SK-N-SH (cell line): ENCODE results near the gene CHRNA5. TPM values are rescaled to one million over a fixed set of nuclear protein-coding genes. Genes with fewer than 3 reads are reported as not detected.
A peak's percentile ranks its signal among the peaks of the same experiment; 100 is the strongest.

Source experiments
- CTCF ChIA-PET: fragments of 300-600, 350-600 bp; formaldehyde crosslinking; extraction: SDS; loops from one replicate; lab custom pipeline; 2021; lab: Yijun Ruan, JAX
- POLR2A ChIA-PET: fragments of 350-600 bp; sonication (Branson Sonifier 250); formaldehyde crosslinking; extraction: SDS; loops from one replicate; lab custom pipeline; 2020; ENCODE audit warnings: antibody characterized with exemption, inconsistent platforms; lab: Yijun Ruan, JAX
- DNase-seq: peaks from one replicate; pipeline ENCODE4 v3.0.0; 2012
- H2AFZ ChIP-seq: fragments of 200-600 bp; sonication (generic); 2 replicates; pipeline ENCODE4 v1.8.1; 2016; ENCODE audit warnings: antibody characterized with exemption, mild to moderate bottlenecking, low read depth
- H3F3A ChIP-seq: fragments of 200-600 bp; sonication (generic); replicated peaks from 2 replicates; pipeline ENCODE3; 2016; ENCODE audit warnings: antibody characterized with exemption, mild to moderate bottlenecking; ENCODE audit not compliant: insufficient read depth
- H3K27ac ChIP-seq, 2 experiments: fragments of 200-500 bp in 1 of 2; fragments of 200-600 bp in 1 of 2; sonication (Bioruptor generic) in 1 of 2; sonication (generic), shearing (Covaris generic) in 1 of 2; 2 replicates each; pipeline versions ENCODE4 v1.5.1 to v1.6.1; 2014 to 2016; ENCODE audit warnings: low read depth in 2 of 2, inconsistent platforms in 1 of 2, low read length in 1 of 2, mild to moderate bottlenecking in 1 of 2, mixed read lengths in 1 of 2
- H3K27me3 ChIP-seq: fragments of 200-600 bp; sonication (generic), shearing (Covaris generic); 2 replicates; pipeline ENCODE4 v1.6.1; 2016; ENCODE audit warnings: mixed run types; ENCODE audit not compliant: insufficient read depth
- H3K36me3 ChIP-seq, 2 experiments: fragments of 200-500 bp in 1 of 2; fragments of 200-600 bp in 1 of 2; sonication (Bioruptor generic) in 1 of 2; sonication (generic) in 1 of 2; replicated peaks in 1 of 2; 2 replicates each; pipeline versions ENCODE3 to v1.5.1; 2014 to 2016; ENCODE audit warnings: low read length in 1 of 2, mild to moderate bottlenecking in 1 of 2; ENCODE audit not compliant: insufficient read depth in 2 of 2, control insufficient read depth in 1 of 2
- H3K4me1 ChIP-seq, 2 experiments: fragments of 200-500 bp in 1 of 2; fragments of 200-600 bp in 1 of 2; sonication (Bioruptor generic) in 1 of 2; sonication (generic), shearing (Covaris generic) in 1 of 2; 2 replicates each; pipeline versions ENCODE4 v1.5.1 to v1.6.1; 2014 to 2016; ENCODE audit warnings: low read depth in 1 of 2, low read length in 1 of 2, mixed run types in 1 of 2; ENCODE audit not compliant: insufficient read depth in 2 of 2, control insufficient read depth in 1 of 2
- H3K4me2 ChIP-seq: fragments of 200-600 bp; sonication (generic), shearing (Covaris generic); 2 replicates; pipeline ENCODE4 v1.6.1; 2017; ENCODE audit warnings: mixed run types
- H3K4me3 ChIP-seq, 2 experiments: fragments of 200-500 bp in 1 of 2; fragments of 200-600 bp in 1 of 2; sonication (Bioruptor generic) in 1 of 2; sonication (generic), shearing (Covaris generic) in 1 of 2; 2 replicates each; pipeline versions ENCODE4 v1.5.1 to v1.8.1; 2014 to 2016; ENCODE audit warnings: low read depth in 2 of 2, inconsistent platforms in 1 of 2, low read length in 1 of 2, mild to moderate bottlenecking in 1 of 2, mixed read lengths in 1 of 2, moderate library complexity in 1 of 2
- H3K79me2 ChIP-seq: fragments of 200-600 bp; sonication (generic); 2 replicates; pipeline ENCODE4 v1.8.1; 2017; ENCODE audit warnings: mild to moderate bottlenecking; ENCODE audit not compliant: insufficient read depth
- H3K9ac ChIP-seq: fragments of 200-600 bp; sonication (generic); 2 replicates; pipeline ENCODE4 v1.6.1; 2017; ENCODE audit warnings: mixed run types
- H3K9me2 ChIP-seq: fragments of 200-600 bp; sonication (generic); 2 replicates; pipeline ENCODE4 v1.6.1; 2017; ENCODE audit warnings: mixed run types
- H3K9me3 ChIP-seq: fragments of 200-600 bp; sonication (generic); 2 replicates; pipeline ENCODE4 v1.6.1; 2017; ENCODE audit warnings: mixed run types, mild to moderate bottlenecking, moderate library complexity
- H4K20me1 ChIP-seq: fragments of 200-600 bp; sonication (generic); 2 replicates; pipeline ENCODE4 v1.6.1; 2017; ENCODE audit warnings: mild to moderate bottlenecking, mixed run types; ENCODE audit not compliant: insufficient read depth
- EZH2phosphoT487 ChIP-seq: fragments of 200-600 bp; sonication (generic); IDR thresholded peaks from 2 replicates; pipeline ENCODE4 v1.6.1; 2017; ENCODE audit warnings: low read depth, mixed run types, mild to moderate bottlenecking, antibody characterized with exemption, moderate library complexity, borderline replicate concordance
- MAX ChIP-seq: IDR thresholded peaks from 2 replicates; pipeline ENCODE4 v1.4.0; 2012; ENCODE audit warnings: low read depth
- POLR2AphosphoS5 ChIP-seq: IDR thresholded peaks from 2 replicates; pipeline ENCODE4 v1.6.1; 2012; ENCODE audit warnings: low read depth, low read length
- ZBTB33 ChIP-seq: IDR thresholded peaks from 2 replicates; pipeline ENCODE4 v1.4.0; 2012; ENCODE audit warnings: low read depth, borderline replicate concordance
- WGBS: methylation state at CpG from one replicate; pipeline ENCODE4 v1.1.6; 2017; ENCODE audit warnings: low lambda C conversion rate; 5-methylcytosine and 5-hydroxymethylcytosine counted together
- polyA plus RNA-seq, 3 experiments: library from polyadenylated mRNA; depleted of rRNA; stranded (reverse); fragments of >200 nt; gene quantifications; 2 replicates each; pipeline ENCODE4 v1.2.3, GENCODE V29; 2012
- TF ChIP-seq, protein P1 (sequence below): fragments of 200-600 bp; sonication (generic); IDR thresholded peaks from 2 replicates; pipeline ENCODE4 v1.6.1; 2017; ENCODE audit warnings: antibody characterized with exemption, mild to moderate bottlenecking, moderate library complexity

The CHRNA5 gene
- polyA plus RNA-seq, 1 of the 3 experiments (the other 2 are of a cell fraction), result 5.5 TPM

DNA sequence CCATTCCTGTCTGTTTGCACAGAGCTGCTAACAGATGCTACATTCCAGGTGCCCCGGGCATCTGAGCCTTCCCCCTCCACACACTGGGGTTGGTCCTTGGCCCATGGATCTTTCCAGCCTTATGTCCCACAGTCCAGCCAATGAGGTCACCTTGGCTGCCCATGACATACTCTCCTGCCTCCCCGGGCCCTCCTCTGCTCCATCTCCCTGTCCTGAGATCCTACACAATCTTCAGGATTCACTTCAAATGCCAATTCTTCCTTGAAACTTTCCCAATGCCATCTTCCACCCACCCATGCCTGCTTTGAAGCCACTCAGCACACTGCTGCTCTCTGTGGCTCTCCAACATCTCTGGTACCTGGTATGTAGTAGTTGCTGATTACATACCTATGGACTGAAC, 51.2 kb downstream of the CHRNA5 start:
- H3K4me2 ChIP-seq, result no peak overlapping the region
- H3K79me2 ChIP-seq, result no peaks in the 10 kb centered on the region
- no peak for DNase-seq
- 94% methylated on average over 2 of the region's 2 CpGs for WGBS
- peaks cover 25% of the 10 kb centered on the region for H3K27me3 ChIP-seq
- H2AFZ ChIP-seq, result no peak overlapping the region
- H3K9me3 ChIP-seq, result no peaks in the 10 kb centered on the region
- peaks cover 4 to 37% of the 10 kb centered on the region in 2 experiments; a peak in 2 of 4 replicates for H3K4me1 ChIP-seq
- peak overlapping the region in 1 of 2 experiments; percentile 99; a peak in 1 of 4 replicates for H3K27ac ChIP-seq
- TF ChIP-seq MAX (no peak), POLR2AphosphoS5 (no peak), ZBTB33 (no peak), EZH2phosphoT487 (no peak)
- peaks cover 0 to 2% of the 10 kb centered on the region in 2 experiments for H3K36me3 ChIP-seq
- peaks cover 4% of the 10 kb centered on the region for H3F3A ChIP-seq
- ChIA-PET POLR2A (interaction anchor here (0.9 kb wide), 1 partner anchor 136 kb away, joined by 4 read pairs; no protein-coding TSS in a partner anchor), CTCF (interaction anchor here (0.7 to 2.1 kb wide), 4 partner anchors 23 to 134 kb away, joined by 3 to 12 read pairs (median 5); no protein-coding TSS in a partner anchor)
- no peak overlapping the region; a peak in 1 of 4 replicates for H3K4me3 ChIP-seq
- H3K9ac ChIP-seq, result no peak overlapping the region
- peaks cover 9% of the 10 kb centered on the region for H4K20me1 ChIP-seq
- no peaks in the 10 kb centered on the region for H3K9me2 ChIP-seq

DNA sequence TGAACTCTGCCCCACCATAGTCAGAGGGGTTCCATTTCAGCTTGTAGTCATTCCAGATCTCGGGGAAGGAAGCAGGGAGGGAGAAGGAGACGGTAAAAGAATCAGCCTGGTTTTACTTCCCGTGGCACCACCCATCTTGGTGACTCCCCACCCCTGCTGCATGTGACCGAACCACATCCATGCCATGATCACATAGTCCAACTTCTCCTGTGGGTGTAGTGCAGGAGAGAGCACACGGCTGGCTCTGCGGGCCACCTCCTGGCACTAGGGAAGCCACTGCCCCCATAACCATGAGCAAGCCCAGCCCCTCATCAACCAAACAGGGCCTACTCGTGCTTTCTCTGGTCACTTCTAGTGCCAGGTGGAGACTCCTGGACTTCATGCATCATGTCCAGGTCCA, 51.8 kb downstream of the CHRNA5 start:
- ChIA-PET CTCF (interaction anchor here (1.0 to 5.3 kb wide), 3 partner anchors 21 to 90 kb away, joined by 3 to 57 read pairs (median 48); no protein-coding TSS in a partner anchor), POLR2A (interaction anchor here (0.5 kb wide), 1 partner anchor 23 kb away, joined by 3 read pairs; no protein-coding TSS in a partner anchor)
- Histone ChIP-seq H3F3A (peaks cover 4% of the 10 kb centered on the region), H3K9me2 (no peaks in the 10 kb centered on the region), H3K27me3 (peaks cover 31% of the 10 kb centered on the region), H3K36me3 (peaks cover 0 to 2% of the 10 kb centered on the region in 2 experiments), H3K9me3 (no peaks in the 10 kb centered on the region), H3K4me1 (peaks cover 4 to 42% of the 10 kb centered on the region in 2 experiments; a peak in 2 of 4 replicates), H3K27ac (peak overlapping the region in 1 of 2 experiments; percentile 99; a peak in 1 of 4 replicates), H3K4me2 (no peak overlapping the region), H3K79me2 (no peaks in the 10 kb centered on the region), H3K9ac (no peak overlapping the region), H2AFZ (no peak overlapping the region), H3K4me3 (no peak overlapping the region), H4K20me1 (peaks cover 10% of the 10 kb centered on the region)
- 67% methylated on average over 7 of the region's 7 CpGs for WGBS
- no peak for DNase-seq
- TF ChIP-seq, protein P1, sequence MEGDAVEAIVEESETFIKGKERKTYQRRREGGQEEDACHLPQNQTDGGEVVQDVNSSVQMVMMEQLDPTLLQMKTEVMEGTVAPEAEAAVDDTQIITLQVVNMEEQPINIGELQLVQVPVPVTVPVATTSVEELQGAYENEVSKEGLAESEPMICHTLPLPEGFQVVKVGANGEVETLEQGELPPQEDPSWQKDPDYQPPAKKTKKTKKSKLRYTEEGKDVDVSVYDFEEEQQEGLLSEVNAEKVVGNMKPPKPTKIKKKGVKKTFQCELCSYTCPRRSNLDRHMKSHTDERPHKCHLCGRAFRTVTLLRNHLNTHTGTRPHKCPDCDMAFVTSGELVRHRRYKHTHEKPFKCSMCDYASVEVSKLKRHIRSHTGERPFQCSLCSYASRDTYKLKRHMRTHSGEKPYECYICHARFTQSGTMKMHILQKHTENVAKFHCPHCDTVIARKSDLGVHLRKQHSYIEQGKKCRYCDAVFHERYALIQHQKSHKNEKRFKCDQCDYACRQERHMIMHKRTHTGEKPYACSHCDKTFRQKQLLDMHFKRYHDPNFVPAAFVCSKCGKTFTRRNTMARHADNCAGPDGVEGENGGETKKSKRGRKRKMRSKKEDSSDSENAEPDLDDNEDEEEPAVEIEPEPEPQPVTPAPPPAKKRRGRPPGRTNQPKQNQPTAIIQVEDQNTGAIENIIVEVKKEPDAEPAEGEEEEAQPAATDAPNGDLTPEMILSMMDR, result no peak
